ENCODE results near the gene ARMC2. TPM values are rescaled to one million over a fixed set of nuclear protein-coding genes. Genes with fewer than 3 reads are reported as not detected.
A peak's percentile ranks its signal among the peaks of the same experiment; 100 is the strongest.

ARMC2 gene
- total RNA-seq, 1 donor from 2014 or later, result 3.5 TPM

DNA sequence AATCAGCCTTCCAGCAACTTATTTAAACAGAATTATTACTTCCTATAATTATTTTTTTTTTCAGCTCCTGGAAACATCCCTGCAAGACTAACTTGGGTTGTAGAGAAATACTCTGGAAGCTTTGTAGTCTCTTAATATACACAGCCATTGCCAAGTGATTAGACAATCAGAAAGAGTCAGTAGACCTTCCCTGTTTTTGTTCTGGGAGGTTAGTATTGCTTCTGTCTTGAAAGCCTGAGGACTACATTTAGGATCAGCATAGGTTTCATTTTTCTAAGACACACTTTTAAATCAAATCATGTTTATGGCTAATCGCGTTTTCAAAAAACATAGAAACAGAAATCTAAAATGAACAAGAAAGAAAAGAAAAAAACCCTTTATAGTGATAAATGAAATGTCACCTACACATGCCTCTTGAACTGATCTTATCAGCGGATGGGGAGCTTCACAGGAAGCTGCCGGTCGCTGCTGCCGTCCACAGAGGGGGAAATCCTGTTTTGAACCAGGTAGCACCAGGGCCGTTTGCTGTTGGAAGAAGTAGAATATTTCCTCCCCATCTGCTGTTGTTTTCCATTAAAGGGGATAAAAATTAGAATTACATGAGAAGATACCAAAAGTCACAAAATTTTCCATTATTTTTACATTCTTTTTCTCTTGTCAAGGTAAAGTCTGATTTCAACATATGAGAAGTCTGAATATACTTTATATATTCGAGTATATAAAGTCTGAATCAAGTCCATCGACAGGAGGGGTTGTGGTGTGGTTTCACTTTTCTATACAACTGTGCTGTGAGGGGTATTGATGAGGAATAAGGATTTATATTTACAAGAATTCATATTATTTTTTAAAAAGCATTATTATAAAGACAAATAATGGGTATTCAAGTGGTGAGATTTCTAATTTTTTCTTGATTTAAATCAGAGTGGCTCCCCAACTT, 94.6 kb downstream of the ARMC2 start:
- Mint-ChIP-seq H3K4me1 (peaks cover 26% of the 10 kb centered on the region), H3K9me3 (no peaks in the 10 kb centered on the region), H3K4me3 (peak overlapping the region; percentile 64), H3K27me3 (no peaks in the 10 kb centered on the region), H3K36me3 (ENCODE audit: low read depth) (no peaks in the 10 kb centered on the region), H3K27ac (peak overlapping the region; percentile 46)
- intact Hi-C loops (cut with micrococcal nuclease), result no loop called here
- no peak for DNase-seq
- ChIA-PET POLR2A (no interaction called here), CTCF (no interaction called here)
- peak; percentile 52 for ATAC-seq (ENCODE audit: low read depth)
- TF ChIP-seq, protein P1, sequence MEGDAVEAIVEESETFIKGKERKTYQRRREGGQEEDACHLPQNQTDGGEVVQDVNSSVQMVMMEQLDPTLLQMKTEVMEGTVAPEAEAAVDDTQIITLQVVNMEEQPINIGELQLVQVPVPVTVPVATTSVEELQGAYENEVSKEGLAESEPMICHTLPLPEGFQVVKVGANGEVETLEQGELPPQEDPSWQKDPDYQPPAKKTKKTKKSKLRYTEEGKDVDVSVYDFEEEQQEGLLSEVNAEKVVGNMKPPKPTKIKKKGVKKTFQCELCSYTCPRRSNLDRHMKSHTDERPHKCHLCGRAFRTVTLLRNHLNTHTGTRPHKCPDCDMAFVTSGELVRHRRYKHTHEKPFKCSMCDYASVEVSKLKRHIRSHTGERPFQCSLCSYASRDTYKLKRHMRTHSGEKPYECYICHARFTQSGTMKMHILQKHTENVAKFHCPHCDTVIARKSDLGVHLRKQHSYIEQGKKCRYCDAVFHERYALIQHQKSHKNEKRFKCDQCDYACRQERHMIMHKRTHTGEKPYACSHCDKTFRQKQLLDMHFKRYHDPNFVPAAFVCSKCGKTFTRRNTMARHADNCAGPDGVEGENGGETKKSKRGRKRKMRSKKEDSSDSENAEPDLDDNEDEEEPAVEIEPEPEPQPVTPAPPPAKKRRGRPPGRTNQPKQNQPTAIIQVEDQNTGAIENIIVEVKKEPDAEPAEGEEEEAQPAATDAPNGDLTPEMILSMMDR (IDR thresholded peaks at IDR 0.05), result no peak

DNA sequence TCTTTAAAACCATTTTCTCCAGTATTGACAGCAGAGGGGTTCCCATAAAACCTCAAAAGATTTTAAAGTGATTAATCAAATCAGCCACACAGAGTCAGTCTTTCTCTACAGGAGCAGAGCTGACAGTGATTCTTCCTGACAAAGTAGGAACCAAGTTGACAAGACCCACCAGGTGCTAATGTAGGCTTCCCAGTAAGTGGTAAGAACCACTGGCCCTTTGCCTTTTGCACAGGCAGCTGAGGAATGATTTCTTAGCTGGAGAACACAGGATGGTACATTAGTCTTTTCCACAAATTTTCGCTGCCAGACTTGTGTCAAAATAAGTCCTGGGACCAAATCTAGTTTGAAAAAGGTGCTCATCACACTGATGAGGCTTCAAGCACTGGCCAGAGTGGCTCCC, 95.8 kb downstream of the ARMC2 start:
- ChIA-PET POLR2A (no interaction called here), CTCF (no interaction called here)
- Mint-ChIP-seq H3K4me1 (peaks cover 37% of the 10 kb centered on the region), H3K4me3 (no peak overlapping the region), H3K27me3 (no peaks in the 10 kb centered on the region), H3K27ac (no peak overlapping the region), H3K36me3 (ENCODE audit: low read depth) (no peaks in the 10 kb centered on the region), H3K9me3 (no peaks in the 10 kb centered on the region)
- no peak for DNase-seq
- intact Hi-C loops (cut with micrococcal nuclease), result no loop called here
- TF ChIP-seq, protein P1 (IDR thresholded peaks at IDR 0.05), result no peak
- no peak for ATAC-seq (ENCODE audit: low read depth)

DNA sequence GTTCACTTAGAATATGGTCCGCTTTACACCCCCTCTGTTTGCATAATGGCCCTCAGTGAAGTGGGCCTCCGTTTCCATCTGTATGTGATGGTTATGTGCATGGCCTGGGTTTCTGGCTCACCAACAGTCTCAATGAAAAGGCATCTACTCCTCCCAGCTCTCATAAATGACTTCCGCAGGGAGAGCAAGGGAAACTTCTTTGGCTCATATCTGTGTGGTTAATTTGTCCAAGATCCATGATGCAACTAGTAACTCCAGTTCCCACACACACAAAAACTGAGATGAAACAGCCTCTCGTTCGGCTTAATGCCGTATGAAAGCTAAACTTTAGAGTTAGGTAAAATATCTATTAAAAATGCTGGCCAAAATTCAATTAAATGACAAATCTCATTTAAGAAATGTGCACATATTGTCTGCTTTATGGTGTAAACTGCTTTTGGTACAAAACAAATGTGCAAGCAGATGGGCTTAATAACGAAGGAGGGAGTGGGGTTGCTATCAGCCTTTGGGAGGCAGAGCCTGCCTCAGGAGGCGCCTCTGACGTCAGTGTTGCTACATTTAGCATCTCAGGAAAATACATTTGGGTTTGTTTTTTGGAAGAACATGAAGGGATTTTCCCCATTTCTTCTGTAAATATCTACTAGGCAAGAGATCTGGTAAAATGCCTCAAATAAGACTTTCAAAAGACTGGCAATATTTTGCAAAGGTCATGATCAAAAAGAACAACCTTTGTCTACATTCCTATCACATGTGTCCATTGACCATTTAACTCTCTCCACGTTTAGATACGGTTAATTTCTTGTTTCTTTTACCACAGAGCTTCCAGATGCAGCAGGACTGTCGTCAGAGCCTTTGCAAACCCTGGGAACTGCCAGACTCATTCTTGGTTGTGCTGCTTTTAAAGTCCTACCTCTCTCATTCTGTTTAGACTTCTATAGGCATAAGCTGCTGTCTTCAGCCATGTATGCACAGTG, 96.8 kb downstream of the ARMC2 start:
- POLR2A ChIA-PET, result no interaction called here
- Mint-ChIP-seq H3K4me3 (no peak overlapping the region), H3K36me3 (ENCODE audit: low read depth) (no peaks in the 10 kb centered on the region), H3K4me1 (peaks cover 37% of the 10 kb centered on the region), H3K27ac (no peak overlapping the region), H3K27me3 (no peaks in the 10 kb centered on the region), H3K9me3 (no peaks in the 10 kb centered on the region)
- DNase-seq (no peak), ATAC-seq (ENCODE audit: low read depth) (no peak)
- CTCF ChIA-PET, result no interaction called here
- TF ChIP-seq, protein P1 (IDR thresholded peaks at IDR 0.05), result no peak
- intact Hi-C loops (cut with micrococcal nuclease), result no loop called here

DNA sequence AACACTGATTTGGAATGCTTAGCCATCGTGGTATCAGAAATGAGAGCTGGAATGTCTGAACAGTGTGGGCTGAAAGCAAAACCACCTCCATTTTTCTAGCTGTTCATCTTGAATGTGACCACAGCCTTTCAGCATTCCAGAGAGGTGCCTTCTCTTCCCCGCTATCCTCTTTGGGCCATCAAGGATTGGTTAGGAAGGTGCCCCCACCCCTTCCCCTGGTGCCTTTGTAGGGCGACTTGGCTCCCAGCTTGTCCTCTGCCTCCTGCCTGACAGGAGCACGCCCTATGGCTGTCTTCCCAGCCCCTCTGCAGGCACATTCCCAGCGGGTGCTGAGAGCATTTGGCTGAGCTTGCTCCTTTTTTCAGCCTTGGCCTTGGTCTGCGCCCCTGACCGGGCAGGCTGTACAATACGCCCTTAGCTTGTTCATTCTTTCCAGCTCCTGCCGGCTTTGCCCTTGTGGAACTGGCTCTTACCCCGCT, 97.5 kb downstream of the ARMC2 start:
- no peaks in the 10 kb centered on the region for H3K36me3 Mint-ChIP-seq (ENCODE audit: low read depth)
- TF ChIP-seq, protein P1 (IDR thresholded peaks at IDR 0.05), result no peak
- DNase-seq, result no peak
- ATAC-seq (ENCODE audit: low read depth), result no peak
- no peaks in the 10 kb centered on the region for H3K9me3 Mint-ChIP-seq
- H3K27ac Mint-ChIP-seq, result no peak overlapping the region
- H3K4me1 Mint-ChIP-seq, result peaks cover 37% of the 10 kb centered on the region
- CTCF ChIA-PET, result interaction anchor here (1.0 kb wide), 1 partner anchor 404 kb away, joined by 3 read pairs; no protein-coding TSS in a partner anchor
- POLR2A ChIA-PET, result no interaction called here
- intact Hi-C loops (cut with micrococcal nuclease), result no loop called here
- no peaks in the 10 kb centered on the region for H3K27me3 Mint-ChIP-seq
- no peak overlapping the region for H3K4me3 Mint-ChIP-seq
